HUES64 (cell line): Measurements from ENCODE around the gene ANKRD11.
"Not testable (repeated sequence)": the region's sequence is repeated elsewhere in the genome, so short reads cannot be mapped to it uniquely, and the experiment has no call there.

ENCODE experiments used
- H3K27ac ChIP-seq: 2 replicates; pipeline ENCODE4 v1.7.0; 2013; ENCODE audit warnings: low read depth, low read length, inconsistent platforms
- H3K27me3 ChIP-seq: 2 replicates; pipeline ENCODE4 v1.6.1; 2013; ENCODE audit warnings: mild to moderate bottlenecking, low read length; ENCODE audit not compliant: insufficient read depth
- H3K36me3 ChIP-seq: 2 replicates; pipeline ENCODE4 v1.6.1; 2013; ENCODE audit warnings: mild to moderate bottlenecking, low read length; ENCODE audit not compliant: insufficient read depth
- H3K4me1 ChIP-seq: 2 replicates; pipeline ENCODE4 v1.6.1; 2013; ENCODE audit warnings: mild to moderate bottlenecking, low read length, moderate library complexity; ENCODE audit not compliant: insufficient read depth
- H3K4me3 ChIP-seq: 2 replicates; pipeline ENCODE4 v1.5.1; 2013; ENCODE audit warnings: mild to moderate bottlenecking, low read length, moderate library complexity
- H3K9ac ChIP-seq: 2 replicates; pipeline ENCODE4 v1.6.1; 2013; ENCODE audit warnings: mild to moderate bottlenecking, low read depth, low read length
- H3K9me3 ChIP-seq: 2 replicates; pipeline ENCODE4 v1.6.1; 2013; ENCODE audit warnings: low read depth, low read length; ENCODE audit not compliant: insufficient read depth
- WGBS: fragments of 150-250, 120-280 bp; methylation state at CpG from one replicate; pipeline ENCODE4 v1.1.7; 2013; ENCODE audit warnings: missing lambda C conversion rate; 5-methylcytosine and 5-hydroxymethylcytosine counted together

ANKRD11 gene

GRCh38 chr16:89275284-89275584 lies 215.1 kb downstream of the ANKRD11 start:
- Histone ChIP-seq H3K4me1 (no peaks in the 10 kb centered on the region), H3K4me3 (no peak overlapping the region), H3K9ac (no peak overlapping the region), H3K36me3 (peaks cover 79% of the 10 kb centered on the region), H3K27me3 (no peaks in the 10 kb centered on the region), H3K27ac (no peak overlapping the region), H3K9me3 (no peaks in the 10 kb centered on the region)
- 97% methylated on average over 11 of the region's 11 CpGs for WGBS

GRCh38 chr16:89274561-89275283 lies 215.6 kb downstream of the ANKRD11 start:
- Histone ChIP-seq H3K9me3 (no peaks in the 10 kb centered on the region), H3K4me3 (no peak overlapping the region), H3K27ac (no peak overlapping the region), H3K4me1 (no peaks in the 10 kb centered on the region), H3K9ac (no peak overlapping the region), H3K27me3 (no peaks in the 10 kb centered on the region), H3K36me3 (peaks cover 84% of the 10 kb centered on the region)
- WGBS, result 96% methylated on average over 30 of the region's 30 CpGs

- Histone ChIP-seq H3K9ac (no peak overlapping the region), H3K27ac (no peak overlapping the region), H3K27me3 (no peaks in the 10 kb centered on the region), H3K36me3 (peaks cover 90% of the 10 kb centered on the region), H3K9me3 (no peaks in the 10 kb centered on the region), H3K4me1 (no peaks in the 10 kb centered on the region), H3K4me3 (no peak overlapping the region)
- WGBS, result 96% methylated on average over 19 of the region's 19 CpGs
Observed at GRCh38 chr16:89273741-89274472, 216.5 kb downstream of the ANKRD11 start.

GRCh38 chr16:89272631-89273030 lies 217.7 kb downstream of the ANKRD11 start:
- Histone ChIP-seq H3K36me3 (peaks cover 82% of the 10 kb centered on the region), H3K9ac (no peak overlapping the region), H3K4me1 (no peaks in the 10 kb centered on the region), H3K27me3 (no peaks in the 10 kb centered on the region), H3K27ac (no peak overlapping the region), H3K9me3 (no peaks in the 10 kb centered on the region), H3K4me3 (no peak overlapping the region)
- 97% methylated on average over 4 of the region's 6 CpGs for WGBS

GRCh38 chr16:89270666-89271345 lies 219.6 kb downstream of the ANKRD11 start:
- no peak overlapping the region for H3K9ac ChIP-seq
- H3K36me3 ChIP-seq, result peaks cover 77% of the 10 kb centered on the region
- H3K4me3 ChIP-seq, result no peak overlapping the region
- H3K27ac ChIP-seq, result no peak overlapping the region
- H3K4me1 ChIP-seq, result no peaks in the 10 kb centered on the region
- 97% methylated on average over 32 of the region's 32 CpGs for WGBS
- H3K9me3 ChIP-seq, result no peaks in the 10 kb centered on the region
- H3K27me3 ChIP-seq, result no peaks in the 10 kb centered on the region

GRCh38 chr16:89269805-89270665 lies 220.3 kb downstream of the ANKRD11 start:
- no peaks in the 10 kb centered on the region for H3K27me3 ChIP-seq
- peaks cover 72% of the 10 kb centered on the region for H3K36me3 ChIP-seq
- WGBS, result 96% methylated on average over 27 of the region's 27 CpGs
- no peak overlapping the region for H3K9ac ChIP-seq
- H3K4me3 ChIP-seq, result no peak overlapping the region
- no peaks in the 10 kb centered on the region for H3K4me1 ChIP-seq
- H3K9me3 ChIP-seq, result no peaks in the 10 kb centered on the region
- no peak overlapping the region for H3K27ac ChIP-seq

GRCh38 chr16:89268987-89269735 lies 221.2 kb downstream of the ANKRD11 start:
- 94% methylated on average over 12 of the region's 14 CpGs for WGBS
- Histone ChIP-seq H3K36me3 (peaks cover 66% of the 10 kb centered on the region), H3K9ac (no peak overlapping the region), H3K4me3 (no peak overlapping the region), H3K4me1 (no peaks in the 10 kb centered on the region), H3K27me3 (no peaks in the 10 kb centered on the region), H3K27ac (no peak overlapping the region), H3K9me3 (no peaks in the 10 kb centered on the region)

GRCh38 chr16:89268585-89268984 lies 221.8 kb downstream of the ANKRD11 start:
- H3K27me3 ChIP-seq, result no peaks in the 10 kb centered on the region
- H3K9ac ChIP-seq, result no peak overlapping the region
- peaks cover 60% of the 10 kb centered on the region for H3K36me3 ChIP-seq
- H3K9me3 ChIP-seq, result no peaks in the 10 kb centered on the region
- H3K4me1 ChIP-seq, result no peaks in the 10 kb centered on the region
- H3K4me3 ChIP-seq, result no peak overlapping the region
- 96% methylated on average over 19 of the region's 19 CpGs for WGBS
- H3K27ac ChIP-seq, result no peak overlapping the region

- 96% methylated on average over 9 of the region's 15 CpGs for WGBS
- peaks cover 53% of the 10 kb centered on the region for H3K36me3 ChIP-seq
- H3K4me1 ChIP-seq, H3K27me3 ChIP-seq, H3K9ac ChIP-seq, H3K4me3 ChIP-seq, H3K9me3 ChIP-seq, H3K27ac ChIP-seq: not testable (repeated sequence)
Observed at GRCh38 chr16:89267746-89268145, 222.6 kb downstream of the ANKRD11 start.

GRCh38 chr16:89266521-89267134 lies 223.7 kb downstream of the ANKRD11 start:
- Histone ChIP-seq H3K27ac (no peak overlapping the region), H3K9ac (no peak overlapping the region), H3K36me3 (peaks cover 45% of the 10 kb centered on the region), H3K4me1 (no peaks in the 10 kb centered on the region), H3K27me3 (no peaks in the 10 kb centered on the region), H3K4me3 (no peak overlapping the region), H3K9me3 (no peaks in the 10 kb centered on the region)
- 96% methylated on average over 17 of the region's 17 CpGs for WGBS
